ENCODE measurements around the gene MRPL19. TPM values are rescaled to one million over a fixed set of nuclear protein-coding genes. Genes with fewer than 3 reads are reported as not detected.

The MRPL19 gene
- total RNA-seq, 1 experiment from 2014 or later: 85.9 TPM

DNA sequence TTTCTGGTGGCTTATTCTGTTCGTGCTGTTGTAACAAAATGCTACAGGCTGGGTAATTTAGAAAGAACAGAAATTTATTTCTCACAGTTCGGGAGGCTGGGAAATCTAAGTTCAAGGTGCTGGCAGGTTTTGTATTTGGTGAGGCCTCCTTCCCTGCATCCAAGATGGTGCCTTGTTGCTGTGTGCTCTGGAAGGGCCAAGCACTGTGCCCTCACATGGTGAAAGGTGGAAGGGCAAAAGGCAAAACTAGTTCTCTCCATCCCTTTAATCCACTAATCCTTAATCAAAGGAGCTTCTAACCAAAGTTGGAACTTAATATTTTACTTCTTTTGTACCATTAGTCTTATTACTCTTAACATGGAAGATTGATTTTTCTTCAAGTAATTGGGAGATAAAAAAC is 7.4 kb downstream of the MRPL19 start:
- H4K20me1 ChIP-seq (ENCODE audit: low read length): no peaks in the 10 kb centered on the region
- no peaks in the 10 kb centered on the region for H3F3A ChIP-seq (ENCODE audit: low read length, unreplicated experiment)
- CTCF ChIA-PET: no interaction called here
- H3K4me1 ChIP-seq (ENCODE audit: insufficient read depth, low read length): no peaks in the 10 kb centered on the region
- no peak for ATAC-seq
- peaks cover 9% of the 10 kb centered on the region for H3K79me2 ChIP-seq (ENCODE audit: low read length)
- no peak overlapping the region for H3K27ac ChIP-seq (ENCODE audit: low read length)
- no TSS peak for BruUV-seq (replicated peaks)
- H3K4me3 ChIP-seq (ENCODE audit: low read length): no peak overlapping the region
- H3K9me3 ChIP-seq (ENCODE audit: low read length): no peaks in the 10 kb centered on the region
- H3K9me2 ChIP-seq (replicated peaks; ENCODE audit: low read length): no peaks in the 10 kb centered on the region
- POLR2A ChIA-PET (ENCODE audit: unreplicated experiment): no interaction called here
- no peak for TF ChIP-seq EZH2phosphoT487 (IDR thresholded peaks at IDR 0.05; ENCODE audit: borderline replicate concordance, low read length)
- TF ChIP-seq EZH2 (IDR thresholded peaks at IDR 0.05; ENCODE audit: low read length, unreplicated experiment): no peak
- TF ChIP-seq, protein P1, sequence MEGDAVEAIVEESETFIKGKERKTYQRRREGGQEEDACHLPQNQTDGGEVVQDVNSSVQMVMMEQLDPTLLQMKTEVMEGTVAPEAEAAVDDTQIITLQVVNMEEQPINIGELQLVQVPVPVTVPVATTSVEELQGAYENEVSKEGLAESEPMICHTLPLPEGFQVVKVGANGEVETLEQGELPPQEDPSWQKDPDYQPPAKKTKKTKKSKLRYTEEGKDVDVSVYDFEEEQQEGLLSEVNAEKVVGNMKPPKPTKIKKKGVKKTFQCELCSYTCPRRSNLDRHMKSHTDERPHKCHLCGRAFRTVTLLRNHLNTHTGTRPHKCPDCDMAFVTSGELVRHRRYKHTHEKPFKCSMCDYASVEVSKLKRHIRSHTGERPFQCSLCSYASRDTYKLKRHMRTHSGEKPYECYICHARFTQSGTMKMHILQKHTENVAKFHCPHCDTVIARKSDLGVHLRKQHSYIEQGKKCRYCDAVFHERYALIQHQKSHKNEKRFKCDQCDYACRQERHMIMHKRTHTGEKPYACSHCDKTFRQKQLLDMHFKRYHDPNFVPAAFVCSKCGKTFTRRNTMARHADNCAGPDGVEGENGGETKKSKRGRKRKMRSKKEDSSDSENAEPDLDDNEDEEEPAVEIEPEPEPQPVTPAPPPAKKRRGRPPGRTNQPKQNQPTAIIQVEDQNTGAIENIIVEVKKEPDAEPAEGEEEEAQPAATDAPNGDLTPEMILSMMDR (conservative IDR thresholded peaks at IDR 0.05; ENCODE audit: low read depth, low read length): 0 out of 2 replicates have a peak, but pooled peaks have one; percentile 19
- no peaks in the 10 kb centered on the region for H3K27me3 ChIP-seq (ENCODE audit: low read length)
- H2AFZ ChIP-seq (ENCODE audit: low read length): no peak overlapping the region
- H3K9ac ChIP-seq (ENCODE audit: low read length): no peak overlapping the region
- DNase-seq: no peak
- H3K36me3 ChIP-seq (ENCODE audit: low read depth, low read length): peaks cover 71% of the 10 kb centered on the region
- H3K4me2 ChIP-seq (ENCODE audit: low read length): no peak overlapping the region
- intact Hi-C loops (cut with micrococcal nuclease): no loop called here

DNA sequence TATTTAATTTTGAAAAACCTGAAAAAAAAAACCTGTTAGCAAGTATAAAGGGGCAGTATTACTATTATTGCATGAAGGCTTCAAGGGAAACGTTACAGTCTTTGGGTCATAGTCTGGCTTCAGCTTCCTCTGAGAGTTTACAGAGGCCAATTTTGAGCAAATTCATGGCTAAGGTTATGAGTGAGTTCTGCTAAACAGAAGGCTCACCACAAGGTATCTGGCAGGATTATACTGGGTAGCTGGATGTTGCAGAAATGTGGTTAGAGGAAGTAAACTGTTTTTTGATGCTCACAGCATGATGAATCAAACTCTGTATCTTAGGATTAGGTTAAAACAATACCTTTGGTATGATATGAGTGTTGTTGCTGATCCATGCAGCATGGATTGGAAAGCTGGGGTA is 9.3 kb downstream of the MRPL19 start:
- Histone ChIP-seq H3K4me2 (ENCODE audit: low read length) (no peak overlapping the region), H3K9me2 (replicated peaks; ENCODE audit: low read length) (no peaks in the 10 kb centered on the region), H3K4me3 (ENCODE audit: low read length) (no peak overlapping the region), H3K9ac (ENCODE audit: low read length) (no peak overlapping the region), H3K4me1 (ENCODE audit: insufficient read depth, low read length) (no peaks in the 10 kb centered on the region), H3F3A (ENCODE audit: low read length, unreplicated experiment) (no peaks in the 10 kb centered on the region), H3K27ac (ENCODE audit: low read length) (no peak overlapping the region), H3K36me3 (ENCODE audit: low read depth, low read length) (peaks cover 77% of the 10 kb centered on the region), H3K79me2 (ENCODE audit: low read length) (peaks cover 7% of the 10 kb centered on the region; the same call in 1 of the 2 replicates), H4K20me1 (ENCODE audit: low read length) (no peaks in the 10 kb centered on the region), H3K27me3 (ENCODE audit: low read length) (no peaks in the 10 kb centered on the region), H3K9me3 (ENCODE audit: low read length) (no peaks in the 10 kb centered on the region), H2AFZ (ENCODE audit: low read length) (no peak overlapping the region)
- intact Hi-C loops (cut with micrococcal nuclease): no loop called here
- no peak for ATAC-seq
- ChIA-PET CTCF (no interaction called here), POLR2A (ENCODE audit: unreplicated experiment) (no interaction called here)
- TF ChIP-seq EZH2 (IDR thresholded peaks at IDR 0.05; ENCODE audit: low read length, unreplicated experiment) (no peak), EZH2phosphoT487 (IDR thresholded peaks at IDR 0.05; ENCODE audit: borderline replicate concordance, low read length) (no peak)
- TF ChIP-seq, protein P1 (conservative IDR thresholded peaks at IDR 0.05; ENCODE audit: low read depth, low read length): no peak
- BruUV-seq (replicated peaks): no TSS peak
- DNase-seq: no peak

DNA sequence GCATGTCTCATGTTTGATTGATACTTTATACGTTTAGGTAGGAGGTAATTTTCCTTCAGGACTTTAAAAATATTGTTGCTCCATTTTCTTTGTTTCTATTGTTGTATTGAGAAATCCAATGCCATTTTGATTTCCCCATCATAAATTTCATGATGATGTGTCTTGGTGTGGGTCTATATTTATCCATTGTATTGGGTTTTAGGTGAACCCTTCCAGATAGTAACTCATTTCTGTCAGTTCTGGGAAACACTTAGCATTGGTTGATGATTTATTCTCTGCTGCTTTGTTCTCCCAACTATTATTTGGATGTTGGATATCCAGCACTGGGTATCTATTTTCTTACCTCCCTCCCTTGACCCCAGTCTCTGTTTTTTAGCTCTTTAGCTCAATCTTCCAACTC is 10.0 kb downstream of the MRPL19 start:
- Histone ChIP-seq H3K9me3 (ENCODE audit: low read length) (no peaks in the 10 kb centered on the region), H3K4me3 (ENCODE audit: low read length) (no peak overlapping the region), H3F3A (ENCODE audit: low read length, unreplicated experiment) (no peaks in the 10 kb centered on the region), H3K27me3 (ENCODE audit: low read length) (no peaks in the 10 kb centered on the region), H2AFZ (ENCODE audit: low read length) (no peak overlapping the region), H3K79me2 (ENCODE audit: low read length) (peaks cover 7% of the 10 kb centered on the region; the same call in 1 of the 2 replicates), H3K27ac (ENCODE audit: low read length) (no peak overlapping the region), H3K36me3 (ENCODE audit: low read depth, low read length) (peaks cover 75% of the 10 kb centered on the region), H3K9me2 (replicated peaks; ENCODE audit: low read length) (no peaks in the 10 kb centered on the region), H3K9ac (ENCODE audit: low read length) (no peak overlapping the region), H3K4me2 (ENCODE audit: low read length) (no peak overlapping the region), H4K20me1 (ENCODE audit: low read length) (no peaks in the 10 kb centered on the region), H3K4me1 (ENCODE audit: insufficient read depth, low read length) (no peaks in the 10 kb centered on the region)
- BruUV-seq (replicated peaks): no TSS peak
- POLR2A ChIA-PET (ENCODE audit: unreplicated experiment): no interaction called here
- CTCF ChIA-PET: no interaction called here
- intact Hi-C loops (cut with micrococcal nuclease): no loop called here
- TF ChIP-seq EZH2phosphoT487 (IDR thresholded peaks at IDR 0.05; ENCODE audit: borderline replicate concordance, low read length): no peak
- TF ChIP-seq, protein P1 (conservative IDR thresholded peaks at IDR 0.05; ENCODE audit: low read depth, low read length): no peak
- no peak for TF ChIP-seq EZH2 (IDR thresholded peaks at IDR 0.05; ENCODE audit: low read length, unreplicated experiment)
- no peak for ATAC-seq
- no peak for DNase-seq
